HepG2 (cell line): Measurements from ENCODE around the gene TTN.

Experiments
- CEBPB ChIP-seq: IDR thresholded peaks from 2 replicates; pipeline ENCODE4 v1.6.1; 2011; ENCODE audit warnings: low read depth, low read length, improper control_type of control experiment, borderline replicate concordance
- DR1 ChIP-seq: sonication (generic); formaldehyde crosslinking; IDR thresholded peaks from 2 replicates; pipeline ENCODE4 v1.8.0; 2021; ENCODE audit warnings: mild to moderate bottlenecking, missing genetic modification reagents, inconsistent platforms
- JUN ChIP-seq: sonication (generic); formaldehyde crosslinking; IDR thresholded peaks from 2 replicates; pipeline ENCODE4 v1.4.0; 2020; ENCODE audit warnings: mild to moderate bottlenecking, missing genetic modification reagents
- NFYC ChIP-seq: IDR thresholded peaks from 2 replicates; pipeline ENCODE4 v1.6.1; 2016; ENCODE audit warnings: missing genetic modification reagents, missing compliant biosample characterization
- RARG ChIP-seq: sonication (generic); formaldehyde crosslinking; IDR thresholded peaks from 2 replicates; pipeline ENCODE4 v1.4.0; 2020; ENCODE audit warnings: low read depth, mild to moderate bottlenecking, missing genetic modification reagents
- ZFP36 ChIP-seq: fragments of 150-350 bp; IDR thresholded peaks from 2 replicates; pipeline ENCODE4 v1.6.1; 2018; ENCODE audit warnings: borderline replicate concordance, low read length, low read depth; ENCODE audit not compliant: partially characterized antibody
- TF ChIP-seq, protein P1 (sequence below): sonication (generic); formaldehyde crosslinking; IDR thresholded peaks from 2 replicates; pipeline ENCODE4 v1.5.0; 2020; ENCODE audit warnings: mild to moderate bottlenecking, missing genetic modification reagents, moderate library complexity
- TF ChIP-seq, protein P2 (sequence below): sonication (generic); formaldehyde crosslinking; IDR thresholded peaks from 2 replicates; pipeline ENCODE4 v1.4.0; 2020; ENCODE audit warnings: missing genetic modification reagents
- TF ChIP-seq, protein P3 (sequence below), 2 experiments: sonication (generic) in 1 of 2; formaldehyde crosslinking in 1 of 2; IDR thresholded peaks; 2 replicates each; pipeline versions ENCODE4 v1.4.0 to v1.6.1; 2018 to 2020; ENCODE audit warnings: missing genetic modification reagents in 2 of 2, borderline replicate concordance in 1 of 2, low read depth in 1 of 2, mild to moderate bottlenecking in 1 of 2, missing biosample characterization in 1 of 2
- TF ChIP-seq, protein P4 (sequence below): sonication (generic); formaldehyde crosslinking; IDR thresholded peaks from 2 replicates; pipeline ENCODE4 v1.4.0; 2020; ENCODE audit warnings: missing genetic modification reagents; ENCODE audit errors: not compliant biosample characterization

DNA sequence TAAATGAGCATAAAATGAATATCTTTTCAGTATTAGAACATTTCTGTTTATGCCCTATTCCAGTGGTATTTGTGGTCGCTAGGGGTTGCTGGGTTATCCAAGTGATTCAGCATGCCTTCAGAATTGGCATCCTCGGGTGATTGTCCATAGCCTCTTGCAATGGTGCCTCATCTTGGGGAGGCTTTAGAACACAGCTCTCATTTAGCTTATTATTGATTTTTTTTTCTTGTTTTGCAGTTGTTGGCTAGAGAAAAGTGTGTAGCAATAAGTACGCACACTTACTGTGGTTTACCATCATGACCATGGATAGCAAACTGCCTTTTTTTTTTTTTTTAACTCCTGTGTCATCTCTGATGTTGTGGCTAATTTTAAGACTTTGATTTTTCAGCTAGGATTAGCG lies 293.3 kb downstream of the TTN start:
- TF ChIP-seq, protein P1, sequence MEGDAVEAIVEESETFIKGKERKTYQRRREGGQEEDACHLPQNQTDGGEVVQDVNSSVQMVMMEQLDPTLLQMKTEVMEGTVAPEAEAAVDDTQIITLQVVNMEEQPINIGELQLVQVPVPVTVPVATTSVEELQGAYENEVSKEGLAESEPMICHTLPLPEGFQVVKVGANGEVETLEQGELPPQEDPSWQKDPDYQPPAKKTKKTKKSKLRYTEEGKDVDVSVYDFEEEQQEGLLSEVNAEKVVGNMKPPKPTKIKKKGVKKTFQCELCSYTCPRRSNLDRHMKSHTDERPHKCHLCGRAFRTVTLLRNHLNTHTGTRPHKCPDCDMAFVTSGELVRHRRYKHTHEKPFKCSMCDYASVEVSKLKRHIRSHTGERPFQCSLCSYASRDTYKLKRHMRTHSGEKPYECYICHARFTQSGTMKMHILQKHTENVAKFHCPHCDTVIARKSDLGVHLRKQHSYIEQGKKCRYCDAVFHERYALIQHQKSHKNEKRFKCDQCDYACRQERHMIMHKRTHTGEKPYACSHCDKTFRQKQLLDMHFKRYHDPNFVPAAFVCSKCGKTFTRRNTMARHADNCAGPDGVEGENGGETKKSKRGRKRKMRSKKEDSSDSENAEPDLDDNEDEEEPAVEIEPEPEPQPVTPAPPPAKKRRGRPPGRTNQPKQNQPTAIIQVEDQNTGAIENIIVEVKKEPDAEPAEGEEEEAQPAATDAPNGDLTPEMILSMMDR (CRISPR knock-in tag): no peak
- TF ChIP-seq, protein P2, sequence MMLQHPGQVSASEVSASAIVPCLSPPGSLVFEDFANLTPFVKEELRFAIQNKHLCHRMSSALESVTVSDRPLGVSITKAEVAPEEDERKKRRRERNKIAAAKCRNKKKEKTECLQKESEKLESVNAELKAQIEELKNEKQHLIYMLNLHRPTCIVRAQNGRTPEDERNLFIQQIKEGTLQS: no peak
- TF ChIP-seq NFYC (CRISPR knock-in tag) (no peak), JUN (CRISPR knock-in tag) (no peak), DR1 (no peak), RARG (no peak), ZFP36 (no peak), CEBPB (no peak)
- TF ChIP-seq, protein P3, sequence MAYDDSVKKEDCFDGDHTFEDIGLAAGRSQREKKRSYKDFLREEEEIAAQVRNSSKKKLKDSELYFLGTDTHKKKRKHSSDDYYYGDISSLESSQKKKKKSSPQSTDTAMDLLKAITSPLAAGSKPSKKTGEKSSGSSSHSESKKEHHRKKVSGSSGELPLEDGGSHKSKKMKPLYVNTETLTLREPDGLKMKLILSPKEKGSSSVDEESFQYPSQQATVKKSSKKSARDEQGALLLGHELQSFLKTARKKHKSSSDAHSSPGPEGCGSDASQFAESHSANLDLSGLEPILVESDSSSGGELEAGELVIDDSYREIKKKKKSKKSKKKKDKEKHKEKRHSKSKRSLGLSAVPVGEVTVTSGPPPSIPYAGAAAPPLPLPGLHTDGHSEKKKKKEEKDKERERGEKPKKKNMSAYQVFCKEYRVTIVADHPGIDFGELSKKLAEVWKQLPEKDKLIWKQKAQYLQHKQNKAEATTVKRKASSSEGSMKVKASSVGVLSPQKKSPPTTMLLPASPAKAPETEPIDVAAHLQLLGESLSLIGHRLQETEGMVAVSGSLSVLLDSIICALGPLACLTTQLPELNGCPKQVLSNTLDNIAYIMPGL (CRISPR knock-in tag; IDR thresholded peaks at IDR 0.05; ENCODE audit: borderline replicate concordance in 1 of 2, low read depth in 1 of 2): no peak
- TF ChIP-seq, protein P4, sequence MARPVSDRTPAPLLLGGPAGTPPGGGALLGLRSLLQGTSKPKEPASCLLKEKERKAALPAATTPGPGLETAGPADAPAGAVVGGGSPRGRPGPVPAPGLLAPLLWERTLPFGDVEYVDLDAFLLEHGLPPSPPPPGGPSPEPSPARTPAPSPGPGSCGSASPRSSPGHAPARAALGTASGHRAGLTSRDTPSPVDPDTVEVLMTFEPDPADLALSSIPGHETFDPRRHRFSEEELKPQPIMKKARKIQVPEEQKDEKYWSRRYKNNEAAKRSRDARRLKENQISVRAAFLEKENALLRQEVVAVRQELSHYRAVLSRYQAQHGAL: no peak
